ENCODE data around the gene SLC25A21.
"Not testable (repeated sequence)": the region's sequence is repeated elsewhere in the genome, so short reads cannot be mapped to it uniquely, and the experiment has no call there.

The SLC25A21 gene

GRCh38 chr14:36942522-36943245 lies 229.7 kb downstream of the SLC25A21 start:
- no peak for DNase-seq (ENCODE audit: low read depth)

GRCh38 chr14:36941783-36942521 lies 230.5 kb downstream of the SLC25A21 start:
- DNase-seq (ENCODE audit: low read depth): no peak

GRCh38 chr14:36940476-36940875 lies 231.9 kb downstream of the SLC25A21 start:
- no peak for DNase-seq (ENCODE audit: low read depth)

GRCh38 chr14:36939265-36939664 lies 233.1 kb downstream of the SLC25A21 start:
- DNase-seq (ENCODE audit: low read depth): no peak

- DNase-seq (ENCODE audit: low read depth): no peak
These were observed 233.7 kb downstream of the SLC25A21 start for GRCh38 chr14:36938678-36939077.

GRCh38 chr14:36935976-36936678 lies 236.3 kb downstream of the SLC25A21 start:
- DNase-seq (ENCODE audit: low read depth): no peak

GRCh38 chr14:36934304-36934703 lies 238.1 kb downstream of the SLC25A21 start:
- no peak for DNase-seq (ENCODE audit: low read depth)

GRCh38 chr14:36931791-36932190 lies 240.6 kb downstream of the SLC25A21 start:
- DNase-seq (ENCODE audit: low read depth): no peak

GRCh38 chr14:36928432-36928831 lies 244.0 kb downstream of the SLC25A21 start:
- no peak for DNase-seq (ENCODE audit: low read depth)

- DNase-seq (ENCODE audit: low read depth): no peak
These were observed 247.3 kb downstream of the SLC25A21 start for GRCh38 chr14:36925094-36925493.

- no peak for DNase-seq (ENCODE audit: low read depth)
These were observed 255.7 kb downstream of the SLC25A21 start for GRCh38 chr14:36916668-36917067.

- no peak for DNase-seq (ENCODE audit: low read depth)
These were observed 257.3 kb downstream of the SLC25A21 start for GRCh38 chr14:36915081-36915480.

GRCh38 chr14:36910578-36910977 lies 261.8 kb downstream of the SLC25A21 start:
- no peak for DNase-seq (ENCODE audit: low read depth)

- no peak for DNase-seq (ENCODE audit: low read depth)
These were observed 267.0 kb downstream of the SLC25A21 start for GRCh38 chr14:36905272-36905888.

- no peak for DNase-seq (ENCODE audit: low read depth)
These were observed 270.5 kb downstream of the SLC25A21 start for GRCh38 chr14:36901861-36902260.

- no peak for DNase-seq (ENCODE audit: low read depth)
These were observed 271.6 kb downstream of the SLC25A21 start for GRCh38 chr14:36900846-36901245.

GRCh38 chr14:36896300-36896699 lies 276.1 kb downstream of the SLC25A21 start:
- DNase-seq (ENCODE audit: low read depth): not testable (repeated sequence)

- DNase-seq (ENCODE audit: low read depth): no peak
These were observed 288.4 kb downstream of the SLC25A21 start for GRCh38 chr14:36884049-36884448.

- DNase-seq (ENCODE audit: low read depth): no peak
These were observed 292.1 kb downstream of the SLC25A21 start for GRCh38 chr14:36880276-36880675.

GRCh38 chr14:36879558-36879957 lies 292.8 kb downstream of the SLC25A21 start:
- no peak for DNase-seq (ENCODE audit: low read depth)

- no peak for DNase-seq (ENCODE audit: low read depth)
These were observed 297.8 kb downstream of the SLC25A21 start for GRCh38 chr14:36874396-36875138.

- no peak for DNase-seq (ENCODE audit: low read depth)
These were observed 301.6 kb downstream of the SLC25A21 start for GRCh38 chr14:36870776-36871175.
